Stimulated activated CD4-positive, alpha-beta T cell treated with anti-CD3 and anti-CD28 coated beads, Interleukin-1b, Interleukin-23, amount 100 ng/mL, for 4 hours (primary cell): ENCODE results near the gene CTU2.
"Not testable (repeated sequence)": the region's sequence is repeated elsewhere in the genome, so short reads cannot be mapped to it uniquely, and the experiment has no call there.

Source experiments
- DNase-seq, 2 donors: peaks; one replicate each; pipeline ENCODE4 v3.0.0-alpha.2; 2020; ENCODE audit warnings: low read depth in 2 of 2

CTU2 gene

DNA sequence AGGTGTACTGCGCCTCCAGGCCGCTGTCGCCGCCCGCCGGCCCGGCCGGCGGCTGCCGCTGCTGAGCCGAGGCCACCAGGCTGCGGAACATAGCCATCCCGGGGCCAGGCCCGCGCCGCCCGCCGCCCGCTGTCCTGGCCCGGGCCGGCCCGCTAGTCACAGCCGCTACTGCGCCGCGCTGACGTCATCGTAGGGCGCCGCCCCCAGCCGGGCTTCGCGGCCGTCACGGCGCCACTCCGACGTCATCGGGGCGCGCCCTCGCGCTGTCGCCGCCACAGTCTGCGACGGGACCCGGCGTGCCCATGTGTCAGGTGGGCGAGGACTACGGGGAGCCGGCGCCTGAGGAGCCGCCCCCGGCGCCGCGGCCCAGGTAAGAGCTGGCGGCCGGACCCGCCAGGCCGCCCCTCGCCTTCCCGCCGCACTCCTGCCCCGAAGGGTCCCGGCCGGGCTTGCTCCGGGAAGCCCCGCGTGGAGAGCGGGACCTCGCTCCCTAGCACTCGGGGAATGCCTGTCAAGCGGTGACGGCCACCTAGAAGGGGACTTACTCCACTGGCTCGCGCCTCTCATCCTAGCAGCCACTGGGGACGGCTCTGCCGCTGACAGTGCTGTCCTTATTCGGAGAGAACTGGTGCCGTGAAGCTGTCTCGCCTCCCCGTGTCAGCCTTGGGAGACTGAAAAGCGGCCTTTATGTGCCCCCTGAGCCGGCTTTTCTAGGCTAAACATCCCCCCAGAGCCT lies at the start of gene CTU2, which contains the start of gene RNF166:
TSS of gene CTU2 (plus strand) at position 275 of the 736 bp plus-strand sequence. CDS start at position 303, 28 bp downstream.
TSS of gene RNF166 (minus strand) at position 180 of the 736 bp plus-strand sequence. CDS start at position 97, 83 bp downstream.
- DNase-seq = peak; percentile 87 to 95

DNA sequence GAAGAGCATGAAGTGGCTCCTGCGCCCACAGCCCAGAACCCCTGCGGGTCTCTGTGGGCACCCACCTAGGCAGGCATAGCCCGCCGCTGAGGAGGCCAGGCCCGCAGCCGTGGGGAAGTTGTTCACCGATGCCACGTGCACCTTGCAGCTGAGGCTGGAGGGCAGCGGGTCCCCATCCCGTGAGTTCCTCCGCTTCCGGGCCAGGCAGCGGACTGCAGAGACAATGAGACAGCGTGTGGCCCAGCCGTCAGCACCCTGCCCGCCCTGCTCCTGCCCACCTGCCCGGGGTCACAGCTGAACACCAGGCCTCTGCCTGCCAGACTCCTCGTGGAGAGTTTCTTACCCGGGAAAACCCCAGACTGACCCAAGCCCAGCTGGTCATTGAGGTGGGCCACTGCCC lies 48.9 kb upstream of the CTU2 start:
- DNase-seq = no peak

DNA sequence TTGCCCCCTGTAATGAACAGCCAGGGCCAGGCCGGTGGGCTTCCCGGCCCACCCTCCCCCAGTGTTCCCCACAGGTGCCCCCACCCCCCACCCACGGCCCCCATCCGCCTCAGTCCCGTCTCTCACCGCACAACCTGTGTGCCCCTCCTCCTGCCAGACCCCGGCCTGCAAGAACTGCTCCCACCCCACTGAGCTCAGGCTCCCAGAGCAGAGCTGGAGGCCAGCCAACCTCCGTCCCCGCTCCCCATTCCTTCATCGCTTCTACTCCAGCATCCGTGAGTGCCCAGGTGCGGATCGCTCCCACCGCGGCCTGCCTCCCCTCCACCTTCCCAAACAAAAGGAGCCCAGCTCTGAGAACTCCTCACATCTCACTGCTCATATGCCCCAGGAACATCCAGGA lies 47.6 kb upstream of the CTU2 start:
- no peak for DNase-seq

DNA sequence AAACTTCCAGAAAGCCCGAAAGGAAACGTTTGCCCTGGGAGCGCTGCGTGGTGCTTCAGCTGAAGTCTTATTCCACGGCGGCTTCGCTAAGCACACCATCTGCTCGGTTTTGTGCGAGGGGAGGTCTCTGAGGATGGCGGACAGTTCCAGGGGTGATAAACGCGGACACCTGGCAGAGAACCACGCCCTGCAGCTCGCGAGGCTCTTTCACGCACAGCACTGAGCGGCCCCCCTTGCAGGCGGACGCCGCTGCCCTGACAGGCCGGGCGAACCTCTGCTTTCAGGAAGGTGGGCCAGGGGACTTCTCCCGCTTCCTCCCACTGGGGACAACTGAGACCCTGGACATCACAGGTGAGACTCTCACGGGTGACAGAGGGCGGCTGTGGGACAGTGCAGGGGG lies 47.1 kb upstream of the CTU2 start:
- DNase-seq = no peak

DNA sequence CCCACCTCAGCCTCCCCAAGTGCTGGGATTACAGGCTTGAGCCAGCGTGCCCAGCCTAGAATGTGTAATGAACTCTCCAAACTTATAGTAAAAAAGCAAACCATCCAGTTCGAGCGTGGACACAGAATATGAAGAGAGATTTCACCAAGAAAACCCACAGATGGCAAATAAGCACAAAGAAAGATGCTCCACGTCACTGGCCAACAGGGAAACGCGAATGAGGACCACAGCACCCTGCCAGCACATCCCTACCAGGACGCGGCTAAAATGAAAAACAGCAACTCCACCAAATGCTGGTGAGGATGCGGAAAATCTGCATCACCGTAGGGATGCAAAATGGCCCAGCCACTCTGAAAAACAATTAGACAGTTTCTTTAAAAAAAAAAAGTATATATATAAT lies 44.8 kb upstream of the CTU2 start:
- no peak for DNase-seq

DNA sequence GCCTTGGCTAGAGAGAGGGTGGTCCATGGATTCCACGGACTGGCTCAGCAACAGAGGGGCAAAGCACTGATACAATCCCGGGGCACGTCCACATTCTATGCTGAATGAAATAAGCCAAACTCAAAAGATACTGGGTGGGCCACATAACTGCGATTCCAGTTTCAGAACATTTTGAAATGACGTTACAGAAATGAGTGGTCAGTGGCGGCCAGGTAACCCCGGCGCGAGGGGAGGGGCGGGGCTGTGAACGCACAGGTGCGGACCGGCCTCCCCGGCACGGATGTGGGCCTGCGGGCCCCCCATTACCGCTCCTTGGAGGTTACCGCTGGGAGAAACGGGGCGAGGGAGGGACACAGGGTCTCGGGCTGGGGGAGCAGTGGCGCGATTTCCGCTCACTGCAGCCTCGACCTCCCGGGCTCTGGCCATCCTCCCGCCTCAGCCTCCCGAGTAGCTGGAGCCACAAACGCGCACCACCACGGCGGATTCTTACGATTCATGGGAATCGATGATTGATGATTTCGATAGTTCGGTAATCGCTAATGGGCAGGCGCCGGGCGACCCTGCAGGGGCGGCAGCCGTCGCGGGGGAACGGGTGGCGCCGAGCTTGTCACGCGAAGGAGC lies 44.0 kb upstream of the CTU2 start:
- no peak for DNase-seq

DNA sequence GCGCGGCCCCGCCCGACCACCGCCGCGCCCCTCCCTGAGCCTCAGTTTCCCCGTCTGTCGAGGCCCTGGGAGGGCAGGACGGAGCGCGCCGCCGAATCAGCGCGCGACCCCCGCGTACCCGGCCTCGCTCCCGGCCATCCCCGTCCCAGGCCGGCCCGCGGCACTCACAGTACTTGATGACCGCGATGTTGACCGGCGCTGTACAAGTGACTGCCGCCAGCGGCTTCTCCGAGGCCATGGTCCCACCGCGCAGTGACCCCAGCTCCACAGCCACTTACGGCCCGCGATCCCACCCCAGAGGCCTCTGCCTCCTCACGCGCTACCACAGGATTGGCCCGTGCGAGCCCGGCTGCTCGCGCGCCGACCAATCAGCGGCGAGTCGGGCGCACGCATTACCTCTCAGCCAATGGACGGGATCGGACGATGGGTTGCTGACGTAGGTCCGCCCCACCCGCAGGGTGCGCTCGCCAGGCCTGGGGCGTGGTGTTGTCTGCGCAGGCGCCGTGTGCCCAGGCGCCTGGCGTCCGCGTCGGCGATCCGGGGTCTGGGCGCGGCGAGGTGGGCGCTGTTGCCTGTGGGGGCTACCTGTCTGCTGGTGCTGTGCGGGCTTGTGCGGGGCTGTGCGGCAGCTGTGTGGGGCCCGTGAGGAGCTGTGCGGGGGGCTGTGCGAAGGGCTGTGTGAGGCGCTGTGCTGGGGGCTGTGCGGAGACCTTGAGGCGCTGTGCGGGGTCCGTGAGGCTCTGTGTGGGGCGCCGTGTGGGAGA lies 43.3 kb upstream of the CTU2 start, which contains the start of gene MVD:
TSS of gene MVD (minus strand) at position 249 of the 764 bp plus-strand sequence. CDS start at position 238, 11 bp downstream.
- peak; percentile 88 to 90 for DNase-seq

DNA sequence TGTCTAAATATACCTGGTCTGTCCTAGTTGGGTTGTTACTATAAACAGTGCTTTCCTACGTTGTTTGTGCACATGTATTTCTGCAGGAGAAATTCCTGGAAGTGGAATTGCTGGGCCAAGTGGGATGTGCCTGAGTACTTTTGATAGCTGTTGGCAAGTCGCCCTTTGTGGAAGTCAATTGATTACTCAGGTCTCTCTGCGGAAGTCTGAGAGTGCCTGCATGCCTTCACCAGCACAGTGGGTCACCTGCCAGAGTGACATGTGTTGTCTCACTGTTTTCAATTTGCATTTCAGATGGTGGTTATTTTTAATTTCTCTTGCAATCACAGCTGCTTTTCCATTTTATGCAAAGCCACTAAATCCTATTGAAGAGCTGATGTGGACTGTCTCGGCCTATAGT lies 41.2 kb upstream of the CTU2 start:
- DNase-seq = no peak

DNA sequence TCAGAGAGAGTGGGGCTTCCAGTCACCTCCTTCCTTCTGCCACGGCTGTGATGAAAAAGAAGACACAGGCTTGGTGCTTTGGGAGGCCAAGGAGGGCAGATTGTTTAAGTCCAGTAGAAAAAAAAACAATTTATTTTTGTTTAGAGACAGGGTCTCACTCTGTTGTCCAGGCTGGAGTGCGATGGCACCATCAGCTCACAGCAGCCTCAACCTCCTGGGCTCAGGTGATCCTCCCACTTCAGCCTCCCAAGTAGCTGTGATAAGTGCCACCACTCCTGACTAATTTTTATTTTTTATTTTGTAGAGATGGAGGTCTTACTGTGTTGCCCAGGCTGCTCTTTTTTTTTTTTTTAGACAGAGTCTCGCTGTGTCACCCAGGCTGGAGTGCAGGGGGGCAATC lies 40.7 kb upstream of the CTU2 start:
- no peak for DNase-seq

DNA sequence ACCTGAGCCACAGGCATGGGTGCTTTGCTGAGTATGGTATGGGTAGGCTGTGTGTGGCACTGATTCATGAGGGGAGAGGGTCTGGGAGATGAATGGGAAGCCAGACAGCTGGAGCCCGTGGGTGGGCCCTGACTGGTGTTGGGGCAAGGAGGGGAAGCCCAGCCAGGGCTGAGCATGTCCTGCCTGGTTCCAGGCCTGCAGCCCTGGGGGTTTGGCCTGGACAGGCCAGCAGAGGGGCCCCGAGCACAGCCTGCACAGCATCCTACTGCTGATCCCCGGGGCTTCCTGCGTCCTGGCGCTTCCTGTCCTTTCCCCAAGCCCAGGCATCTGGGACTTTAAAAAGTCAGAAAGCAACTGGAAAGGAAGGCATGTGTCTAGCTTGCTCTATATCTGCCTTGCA lies 38.8 kb upstream of the CTU2 start:
- DNase-seq = no peak

DNA sequence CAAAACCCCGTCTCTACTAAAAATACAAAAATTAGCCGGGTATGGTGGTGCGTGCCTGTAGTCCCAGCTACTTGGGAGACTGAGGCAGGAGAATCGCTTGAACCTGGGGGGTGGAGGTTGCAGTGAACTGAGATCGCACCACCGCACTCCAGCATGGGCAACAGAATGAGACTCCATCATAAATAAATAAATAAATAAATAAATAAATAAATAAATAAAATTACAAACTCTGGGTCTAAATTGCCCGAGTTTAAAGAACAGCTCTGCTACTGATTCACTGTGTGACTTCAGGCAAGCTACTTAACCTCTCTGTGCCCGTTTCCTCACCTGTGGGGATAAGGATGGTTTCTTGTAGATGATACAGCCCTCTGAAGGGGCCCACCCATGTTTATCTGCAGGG lies 36.8 kb upstream of the CTU2 start:
- DNase-seq = not testable (repeated sequence)

DNA sequence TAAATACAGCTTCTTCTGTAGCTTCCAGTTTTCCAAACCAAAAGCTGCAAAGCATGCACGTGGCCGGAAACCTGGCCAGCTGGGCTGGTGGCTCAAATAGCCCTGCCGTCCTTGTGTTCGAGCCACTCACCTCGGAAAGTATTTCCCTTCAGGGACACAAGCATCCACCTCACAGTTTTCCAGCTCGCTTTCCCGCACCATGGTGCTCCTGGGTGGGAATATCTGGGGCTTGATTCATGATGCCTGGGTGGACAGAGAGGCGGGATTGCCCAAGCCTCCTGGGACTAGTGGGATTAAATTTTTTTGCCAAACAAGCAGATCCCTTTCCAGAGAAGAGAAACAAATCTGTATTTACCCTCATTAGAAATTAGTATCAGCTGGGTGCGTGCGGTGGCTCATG lies 36.3 kb upstream of the CTU2 start:
- no peak for DNase-seq

DNA sequence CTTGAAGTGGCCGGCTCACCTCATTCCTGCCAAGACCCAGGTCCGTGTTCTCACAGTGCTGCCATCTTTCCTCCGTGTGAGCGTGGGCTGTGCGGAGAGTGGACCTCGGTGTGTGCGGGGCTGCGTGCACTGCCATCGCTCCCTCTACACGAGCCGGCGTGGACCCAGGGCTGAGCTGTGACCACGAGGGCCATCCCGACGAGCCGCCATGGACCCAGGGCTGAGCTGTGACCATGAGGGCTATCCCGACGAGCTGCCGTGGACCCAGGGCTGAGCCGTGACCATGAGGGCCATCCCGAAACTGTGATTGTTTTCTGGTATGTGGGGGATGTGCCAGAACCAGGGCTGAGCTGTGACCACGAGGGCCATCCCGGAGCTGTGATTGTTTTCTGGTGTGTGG lies 34.5 kb upstream of the CTU2 start:
- no peak for DNase-seq

DNA sequence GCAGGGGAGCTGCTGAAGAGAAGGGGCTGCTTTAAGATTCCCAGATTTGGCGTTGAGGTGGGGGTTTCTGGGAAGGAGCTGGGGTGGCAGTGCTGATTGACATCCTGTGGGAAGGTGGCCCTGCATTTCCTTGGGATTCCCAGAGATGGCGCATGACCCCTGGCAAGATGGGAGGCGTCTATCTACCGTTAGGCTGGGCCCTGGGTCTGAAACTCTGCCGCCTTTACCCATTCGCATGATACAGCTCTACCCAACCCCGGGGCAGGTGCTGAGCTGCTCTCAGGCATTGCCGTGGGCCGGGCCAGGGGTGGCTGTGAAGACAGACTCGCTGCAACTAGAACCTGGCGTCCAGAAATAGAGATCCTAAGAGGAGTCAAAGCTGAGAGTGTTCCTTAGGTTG lies 33.5 kb upstream of the CTU2 start:
- DNase-seq = no peak

DNA sequence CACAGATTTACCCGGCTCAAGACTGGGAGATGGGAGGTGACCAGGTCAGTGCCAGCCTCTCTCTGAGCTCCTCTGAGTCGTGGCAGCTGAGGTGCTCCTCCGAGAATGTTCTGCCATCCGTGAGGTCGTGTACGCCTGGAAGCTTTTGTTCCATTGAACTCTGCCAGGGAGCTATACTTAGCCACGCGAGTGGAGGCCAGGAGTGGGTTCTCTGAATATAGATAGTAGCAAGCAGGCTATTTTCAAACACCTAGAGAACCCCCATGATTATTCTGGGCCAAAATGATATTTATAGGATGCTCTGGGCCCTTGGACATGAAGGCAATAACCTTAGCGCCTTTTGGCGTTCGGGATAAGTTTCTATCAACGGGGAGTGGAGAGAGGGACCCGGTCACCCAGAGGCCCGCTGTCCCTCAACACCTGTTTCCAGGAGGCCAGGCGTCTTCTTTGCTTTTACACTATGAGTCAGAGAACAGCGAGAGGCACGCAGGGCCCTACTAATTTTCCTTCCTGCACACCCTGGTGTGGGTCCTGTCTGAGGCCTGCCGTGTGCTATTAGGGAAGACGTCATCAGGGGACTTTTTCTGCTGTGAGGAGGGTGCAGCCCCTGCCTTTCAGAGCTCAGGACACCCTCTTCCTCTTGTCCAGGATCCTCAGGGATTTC lies 32.5 kb upstream of the CTU2 start:
- DNase-seq = no peak

DNA sequence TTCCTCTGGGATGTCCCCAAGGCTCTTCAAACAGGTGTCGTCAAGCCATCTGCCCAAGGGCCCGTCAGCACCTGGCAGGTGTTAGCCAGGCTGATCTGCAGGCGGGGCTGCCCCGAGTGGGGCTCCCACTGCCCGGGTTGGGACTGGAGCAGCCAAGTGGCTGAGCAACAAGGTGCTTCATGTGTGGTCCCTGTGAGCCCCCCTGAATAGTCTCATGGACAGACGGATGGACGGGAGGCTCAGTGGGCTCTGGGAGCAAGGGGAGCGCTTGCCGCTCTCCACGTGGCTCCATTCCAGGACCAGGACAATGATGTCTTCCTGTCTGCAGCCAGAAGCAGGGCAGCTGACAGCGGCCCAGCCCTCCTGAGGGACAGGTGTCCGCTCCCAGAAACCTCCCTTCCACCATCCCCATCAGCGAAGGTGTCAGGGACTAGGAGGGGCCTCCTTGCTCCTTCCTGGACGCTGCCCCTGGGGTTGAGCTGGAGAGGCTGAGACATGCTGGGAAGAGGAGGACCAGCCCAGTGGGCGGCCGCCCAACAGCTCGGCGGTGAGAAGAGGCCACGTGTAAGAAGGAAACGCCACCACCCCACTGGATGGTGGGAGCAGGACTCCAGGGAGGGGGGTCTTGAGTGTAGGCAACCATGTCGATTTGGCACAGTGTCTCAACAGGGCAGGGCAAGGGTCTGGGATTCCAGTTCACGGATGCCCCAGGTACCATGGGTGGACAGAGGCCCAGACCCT lies 29.6 kb upstream of the CTU2 start:
- DNase-seq = no peak

DNA sequence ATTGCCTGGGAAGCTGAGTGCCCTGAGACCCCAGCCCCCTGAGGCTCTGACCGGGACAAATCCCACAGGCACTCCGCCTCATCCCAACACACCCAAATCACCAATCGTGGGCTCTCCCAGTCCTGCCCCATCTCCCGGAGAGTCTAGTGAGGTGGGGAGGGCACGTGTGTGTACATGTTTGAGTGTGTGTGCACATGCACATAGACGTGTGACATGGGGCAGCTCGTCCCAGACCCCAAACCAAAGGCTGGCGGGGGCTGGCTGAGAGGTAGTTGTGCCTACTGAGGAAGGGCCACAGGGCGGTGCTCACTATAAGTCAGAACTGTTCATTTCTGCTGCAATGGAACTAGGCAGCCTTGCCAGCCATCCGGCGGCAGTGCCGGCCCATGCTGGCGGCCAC lies 28.6 kb upstream of the CTU2 start:
- DNase-seq = no peak

DNA sequence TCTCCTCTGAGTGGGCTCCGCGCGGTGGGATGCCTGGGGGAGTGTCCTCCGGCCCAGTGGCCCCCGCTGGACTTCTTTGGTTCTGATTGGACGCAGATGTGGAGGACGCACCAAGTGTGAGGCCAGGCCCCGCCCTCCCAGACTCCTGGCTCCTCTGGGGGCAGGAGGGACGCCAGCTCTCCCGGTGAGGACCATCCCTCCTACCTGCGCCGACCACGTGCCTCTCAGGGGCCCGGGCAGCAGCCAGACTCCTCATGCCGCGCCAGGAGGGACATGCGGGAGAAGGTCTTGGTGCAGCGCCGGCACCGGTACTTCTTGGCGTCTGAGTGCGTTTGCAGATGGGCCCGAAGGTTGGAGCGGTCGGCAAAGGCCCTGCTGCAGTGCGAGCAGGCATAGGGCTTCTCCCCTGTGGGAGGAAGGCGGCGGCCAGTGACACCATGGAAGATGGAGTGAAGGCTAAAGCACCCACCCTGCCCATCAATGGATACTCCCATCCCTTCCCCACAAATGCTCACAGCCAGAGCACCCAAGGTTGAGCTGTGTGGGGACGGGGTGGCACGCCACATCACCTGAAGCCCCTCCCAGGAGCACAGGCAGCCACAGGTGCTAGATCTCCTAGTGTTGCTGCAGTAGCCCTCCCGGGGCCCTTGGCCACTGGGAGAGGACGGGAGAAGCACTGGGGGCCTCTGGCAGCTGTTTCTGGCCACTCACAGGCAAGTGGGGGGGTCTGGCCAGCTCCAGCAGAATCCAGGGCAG lies 27.9 kb upstream of the CTU2 start:
- DNase-seq = no peak

DNA sequence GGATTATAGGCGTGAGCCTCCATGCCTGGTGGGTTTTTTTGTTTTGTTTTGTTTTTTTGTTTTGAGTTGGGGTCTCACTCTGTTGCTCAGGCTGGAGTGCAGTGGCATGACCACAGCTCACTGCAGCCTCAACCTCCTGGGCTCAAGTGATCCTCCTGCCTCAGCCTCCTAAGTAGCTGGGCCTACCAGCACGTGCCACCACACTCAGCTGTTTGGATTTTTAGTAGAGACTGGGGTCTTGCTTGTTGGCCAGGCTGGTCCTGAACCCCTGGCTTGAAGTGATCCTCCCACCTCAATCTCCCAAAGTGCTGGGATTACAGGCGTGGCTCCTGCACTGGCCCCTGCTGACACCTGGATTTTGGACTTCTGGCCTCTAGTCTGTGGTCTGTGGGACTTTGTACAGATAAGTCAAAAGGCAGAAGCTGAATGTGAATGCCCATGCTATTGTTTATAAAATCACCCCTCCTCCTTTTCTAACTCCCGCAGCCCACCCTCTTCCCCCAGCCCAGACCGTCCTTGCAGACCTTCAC lies 25.7 kb upstream of the CTU2 start:
- DNase-seq = no peak

DNA sequence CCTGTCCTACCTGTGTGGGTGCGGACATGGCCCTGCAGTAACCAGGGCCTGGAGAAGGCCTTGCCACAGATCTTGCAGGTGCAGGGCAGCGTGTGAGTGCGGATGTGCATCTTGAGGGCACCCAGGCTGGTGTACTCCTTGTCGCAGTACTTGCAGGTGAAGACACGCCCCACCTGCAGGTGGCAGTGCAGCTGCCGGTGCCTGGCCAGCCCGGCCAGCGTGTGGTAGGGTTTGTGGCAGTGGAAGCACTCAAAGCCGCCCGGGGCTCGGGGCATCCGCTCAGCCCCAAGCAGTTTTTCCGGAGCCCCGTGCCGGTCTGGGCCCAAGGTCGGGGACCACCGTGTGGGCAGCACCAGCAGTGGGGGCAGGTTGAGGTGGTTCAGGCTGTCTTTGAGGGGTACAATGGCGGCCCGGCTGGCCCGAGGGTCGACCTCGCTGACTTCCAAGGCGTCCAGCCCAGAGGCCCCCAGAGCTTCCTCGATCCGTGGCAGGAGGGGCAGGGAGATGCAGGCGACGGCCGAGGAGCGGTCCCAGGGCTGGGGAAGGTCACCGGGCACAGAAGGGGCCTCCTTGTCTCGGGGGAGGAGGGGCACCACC lies 25.1 kb upstream of the CTU2 start:
- no peak for DNase-seq
